ENCODE data around the gene PARP4.

The PARP4 gene

DNA sequence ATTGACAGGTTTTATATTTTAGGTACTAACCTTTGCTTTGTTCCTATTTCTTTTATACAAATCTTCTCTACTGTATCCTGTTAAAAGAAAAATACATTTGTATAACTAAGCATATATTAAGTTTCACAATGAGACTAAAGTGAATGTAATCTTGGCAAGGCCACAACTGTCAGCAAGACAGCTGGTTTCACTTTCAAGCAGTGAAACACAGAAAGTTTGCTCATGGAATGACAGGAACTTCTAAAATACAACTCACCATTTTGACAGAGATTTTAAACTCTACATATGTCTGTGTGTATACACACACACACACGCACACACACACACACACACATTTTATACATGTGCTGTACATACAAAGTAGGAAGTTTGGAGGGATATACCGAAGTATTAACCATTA lies 53.3 kb downstream of the PARP4 start:
- Histone ChIP-seq H3K9me2 (replicated peaks; ENCODE audit: insufficient read depth, low read length) (no peaks in the 10 kb centered on the region), H3K9ac (ENCODE audit: low read length) (no peak overlapping the region), H3K9me3 (ENCODE audit: insufficient read depth, low read length) (no peaks in the 10 kb centered on the region), H3K79me2 (ENCODE audit: insufficient read depth, low read length) (no peaks in the 10 kb centered on the region), H3K27ac (ENCODE audit: low read depth, low read length) (no peak overlapping the region), H3K27me3 (ENCODE audit: low read length) (no peaks in the 10 kb centered on the region), H3K36me3 (ENCODE audit: low read length) (peaks cover 6% of the 10 kb centered on the region; the same call in 1 of the 2 replicates), H3K4me2 (ENCODE audit: low read depth, low read length, poor library complexity, severe bottlenecking) (no peak overlapping the region), H3F3A (ENCODE audit: insufficient read depth) (no peaks in the 10 kb centered on the region), H2AFZ (ENCODE audit: low read depth, low read length, severe bottlenecking) (no peak overlapping the region), H3K4me3 (ENCODE audit: insufficient read depth, low read length, poor library complexity, severe bottlenecking) (no peak overlapping the region), H4K20me1 (ENCODE audit: low read depth, low read length) (no peaks in the 10 kb centered on the region)
- TF ChIP-seq EZH2phosphoT487 (conservative IDR thresholded peaks at IDR 0.05; ENCODE audit: low read length), result no peak
- TF ChIP-seq, protein P1, sequence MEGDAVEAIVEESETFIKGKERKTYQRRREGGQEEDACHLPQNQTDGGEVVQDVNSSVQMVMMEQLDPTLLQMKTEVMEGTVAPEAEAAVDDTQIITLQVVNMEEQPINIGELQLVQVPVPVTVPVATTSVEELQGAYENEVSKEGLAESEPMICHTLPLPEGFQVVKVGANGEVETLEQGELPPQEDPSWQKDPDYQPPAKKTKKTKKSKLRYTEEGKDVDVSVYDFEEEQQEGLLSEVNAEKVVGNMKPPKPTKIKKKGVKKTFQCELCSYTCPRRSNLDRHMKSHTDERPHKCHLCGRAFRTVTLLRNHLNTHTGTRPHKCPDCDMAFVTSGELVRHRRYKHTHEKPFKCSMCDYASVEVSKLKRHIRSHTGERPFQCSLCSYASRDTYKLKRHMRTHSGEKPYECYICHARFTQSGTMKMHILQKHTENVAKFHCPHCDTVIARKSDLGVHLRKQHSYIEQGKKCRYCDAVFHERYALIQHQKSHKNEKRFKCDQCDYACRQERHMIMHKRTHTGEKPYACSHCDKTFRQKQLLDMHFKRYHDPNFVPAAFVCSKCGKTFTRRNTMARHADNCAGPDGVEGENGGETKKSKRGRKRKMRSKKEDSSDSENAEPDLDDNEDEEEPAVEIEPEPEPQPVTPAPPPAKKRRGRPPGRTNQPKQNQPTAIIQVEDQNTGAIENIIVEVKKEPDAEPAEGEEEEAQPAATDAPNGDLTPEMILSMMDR (IDR thresholded peaks at IDR 0.05; ENCODE audit: insufficient read depth, low read length, poor library complexity, severe bottlenecking), result no peak

DNA sequence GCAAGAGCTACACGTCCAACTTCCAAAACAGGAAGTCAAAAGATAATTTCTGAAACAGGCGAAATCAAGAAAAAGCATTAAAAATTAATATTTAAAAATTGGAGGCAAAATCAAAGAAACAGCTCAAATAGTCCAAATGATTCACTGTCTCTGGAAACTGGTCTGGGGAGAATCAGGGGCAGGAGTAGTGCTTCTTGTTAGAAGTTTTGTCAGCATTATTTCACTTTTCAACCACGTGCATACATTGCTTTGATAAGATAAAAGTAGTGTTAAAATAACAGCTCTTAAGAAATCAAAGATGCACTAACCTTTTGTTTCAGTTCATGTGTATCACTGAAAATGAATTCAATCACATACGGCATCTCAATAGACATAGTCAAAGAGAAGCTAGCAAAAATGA lies 53.8 kb downstream of the PARP4 start:
- H3K9ac ChIP-seq (ENCODE audit: low read length), result no peak overlapping the region
- H4K20me1 ChIP-seq (ENCODE audit: low read depth, low read length), result no peaks in the 10 kb centered on the region
- no peak overlapping the region for H2AFZ ChIP-seq (ENCODE audit: low read depth, low read length, severe bottlenecking)
- H3K79me2 ChIP-seq (ENCODE audit: insufficient read depth, low read length), result no peaks in the 10 kb centered on the region
- H3K9me3 ChIP-seq (ENCODE audit: insufficient read depth, low read length), result no peaks in the 10 kb centered on the region
- no peaks in the 10 kb centered on the region for H3K27me3 ChIP-seq (ENCODE audit: low read length)
- H3F3A ChIP-seq (ENCODE audit: insufficient read depth), result no peaks in the 10 kb centered on the region
- no peaks in the 10 kb centered on the region for H3K9me2 ChIP-seq (replicated peaks; ENCODE audit: insufficient read depth, low read length)
- no peak for TF ChIP-seq EZH2phosphoT487 (conservative IDR thresholded peaks at IDR 0.05; ENCODE audit: low read length)
- H3K4me2 ChIP-seq (ENCODE audit: low read depth, low read length, poor library complexity, severe bottlenecking), result no peak overlapping the region
- no peak overlapping the region for H3K27ac ChIP-seq (ENCODE audit: low read depth, low read length)
- H3K36me3 ChIP-seq (ENCODE audit: low read length), result peaks cover 6% of the 10 kb centered on the region; the same call in 1 of the 2 replicates
- no peak overlapping the region for H3K4me3 ChIP-seq (ENCODE audit: insufficient read depth, low read length, poor library complexity, severe bottlenecking)

DNA sequence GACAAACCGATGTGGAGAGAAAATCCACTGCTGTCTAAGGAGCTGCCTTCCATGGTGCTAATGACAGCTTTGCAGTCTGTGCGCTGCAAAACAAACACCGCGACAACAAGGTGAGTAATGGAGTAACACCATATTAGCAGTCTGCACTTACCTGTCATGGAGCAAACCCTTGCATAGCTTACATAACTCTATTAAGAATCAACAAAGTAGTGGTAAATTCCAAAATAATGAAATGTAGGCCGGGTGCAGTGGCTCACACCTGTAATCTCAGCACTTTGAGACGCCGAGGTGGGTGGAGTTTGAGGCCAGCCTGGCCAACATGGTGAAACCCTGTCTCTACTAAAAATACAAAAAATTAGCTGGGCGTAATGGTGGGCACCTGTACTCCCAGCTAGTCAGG lies 56.2 kb downstream of the PARP4 start:
- H3K9me2 ChIP-seq (replicated peaks; ENCODE audit: insufficient read depth, low read length), result no peaks in the 10 kb centered on the region
- H3K4me3 ChIP-seq (ENCODE audit: insufficient read depth, low read length, poor library complexity, severe bottlenecking), result no peak overlapping the region
- no peaks in the 10 kb centered on the region for H3K9me3 ChIP-seq (ENCODE audit: insufficient read depth, low read length)
- no peaks in the 10 kb centered on the region for H3K79me2 ChIP-seq (ENCODE audit: insufficient read depth, low read length)
- H3K9ac ChIP-seq (ENCODE audit: low read length), result no peak overlapping the region
- no peaks in the 10 kb centered on the region for H3F3A ChIP-seq (ENCODE audit: insufficient read depth)
- no peak overlapping the region for H2AFZ ChIP-seq (ENCODE audit: low read depth, low read length, severe bottlenecking)
- H3K27me3 ChIP-seq (ENCODE audit: low read length), result no peaks in the 10 kb centered on the region
- no peak overlapping the region for H3K4me2 ChIP-seq (ENCODE audit: low read depth, low read length, poor library complexity, severe bottlenecking)
- peaks cover 11% of the 10 kb centered on the region; the same call in 1 of the 2 replicates for H3K36me3 ChIP-seq (ENCODE audit: low read length)
- no peak for TF ChIP-seq EZH2phosphoT487 (conservative IDR thresholded peaks at IDR 0.05; ENCODE audit: low read length)
- TF ChIP-seq, protein P1 (IDR thresholded peaks at IDR 0.05; ENCODE audit: insufficient read depth, low read length, poor library complexity, severe bottlenecking), result no peak
- no peaks in the 10 kb centered on the region for H4K20me1 ChIP-seq (ENCODE audit: low read depth, low read length)
- H3K27ac ChIP-seq (ENCODE audit: low read depth, low read length), result no peak overlapping the region

DNA sequence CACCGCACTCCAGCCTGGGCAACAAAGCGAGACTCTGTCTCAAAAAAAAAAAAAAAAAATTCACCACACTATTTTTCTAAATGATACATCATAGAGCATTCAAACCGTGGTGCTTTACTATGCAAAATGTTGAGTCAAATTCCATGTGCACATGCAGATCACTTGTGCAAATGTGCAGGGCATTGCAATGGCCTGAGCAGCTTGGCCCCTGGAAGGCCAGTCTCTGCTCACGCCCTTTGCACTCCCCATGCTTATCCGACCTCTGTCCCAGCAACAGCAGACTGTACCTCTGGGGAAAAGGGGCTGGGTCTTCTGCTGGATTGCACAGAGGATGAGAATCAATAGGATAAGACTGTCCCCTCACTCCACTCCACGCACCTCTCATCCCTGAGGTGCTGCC lies 58.5 kb downstream of the PARP4 start:
- Histone ChIP-seq H2AFZ (ENCODE audit: low read depth, low read length, severe bottlenecking) (no peak overlapping the region), H3K9me2 (replicated peaks; ENCODE audit: insufficient read depth, low read length) (no peaks in the 10 kb centered on the region), H3K9me3 (ENCODE audit: insufficient read depth, low read length) (no peaks in the 10 kb centered on the region), H3K36me3 (ENCODE audit: low read length) (peaks cover 15% of the 10 kb centered on the region), H3K79me2 (ENCODE audit: insufficient read depth, low read length) (no peaks in the 10 kb centered on the region), H3F3A (ENCODE audit: insufficient read depth) (no peaks in the 10 kb centered on the region), H4K20me1 (ENCODE audit: low read depth, low read length) (no peaks in the 10 kb centered on the region), H3K9ac (ENCODE audit: low read length) (no peak overlapping the region), H3K27ac (ENCODE audit: low read depth, low read length) (no peak overlapping the region), H3K4me2 (ENCODE audit: low read depth, low read length, poor library complexity, severe bottlenecking) (no peak overlapping the region), H3K27me3 (ENCODE audit: low read length) (no peaks in the 10 kb centered on the region), H3K4me3 (ENCODE audit: insufficient read depth, low read length, poor library complexity, severe bottlenecking) (no peak overlapping the region)
- TF ChIP-seq, protein P1 (IDR thresholded peaks at IDR 0.05; ENCODE audit: insufficient read depth, low read length, poor library complexity, severe bottlenecking), result no peak
- no peak for TF ChIP-seq EZH2phosphoT487 (conservative IDR thresholded peaks at IDR 0.05; ENCODE audit: low read length)
